Trophoblast cell (in vitro differentiated cells and primary cell): ENCODE data around the gene NDUFA1.

Experiments
- DNase-seq, 2 donors: peaks; one replicate each; pipeline ENCODE4 v3.0.0-alpha.2; 2016
- H2AFZ ChIP-seq: 2 replicates; pipeline ENCODE4 v1.6.1; 2013; ENCODE audit warnings: low read length, moderate library complexity, mild to moderate bottlenecking; ENCODE audit not compliant: insufficient read depth, poor library complexity
- H2AK5ac ChIP-seq: 2 replicates; pipeline ENCODE4 v1.6.1; 2013; ENCODE audit warnings: mild to moderate bottlenecking, low read length
- H2BK120ac ChIP-seq: 2 replicates; pipeline ENCODE4 v1.6.1; 2013; ENCODE audit warnings: low read length, mild to moderate bottlenecking, moderate library complexity; ENCODE audit not compliant: insufficient read depth, poor library complexity
- H2BK12ac ChIP-seq: 2 replicates; pipeline ENCODE4 v1.6.1; 2013; ENCODE audit warnings: mild to moderate bottlenecking, low read length, moderate library complexity
- H2BK5ac ChIP-seq: 2 replicates; pipeline ENCODE4 v1.6.1; 2013; ENCODE audit warnings: low read length, low read depth, moderate library complexity, mild to moderate bottlenecking; ENCODE audit not compliant: poor library complexity
- H3K14ac ChIP-seq: 2 replicates; pipeline ENCODE4 v1.6.1; 2013; ENCODE audit warnings: mild to moderate bottlenecking, low read length
- H3K18ac ChIP-seq: 2 replicates; pipeline ENCODE4 v1.6.1; 2013; ENCODE audit warnings: mild to moderate bottlenecking, low read length
- H3K23ac ChIP-seq: 2 replicates; pipeline ENCODE4 v1.6.1; 2013; ENCODE audit warnings: low read length
- H3K27ac ChIP-seq: 2 replicates; pipeline ENCODE4 v1.5.1; 2013; ENCODE audit warnings: low read depth, mild to moderate bottlenecking, inconsistent platforms, low read length, moderate library complexity
- H3K27me3 ChIP-seq: 2 replicates; pipeline ENCODE4 v1.6.1; 2013; ENCODE audit warnings: inconsistent platforms, mild to moderate bottlenecking, low read length, moderate library complexity; ENCODE audit not compliant: insufficient read depth
- H3K36me3 ChIP-seq, 2 experiments: 1 replicate in 1 of 2; 2 replicates in 1 of 2; pipeline ENCODE4 v1.6.1; 2013; ENCODE audit warnings: low read length in 2 of 2, mild to moderate bottlenecking in 2 of 2, moderate library complexity in 1 of 2; ENCODE audit not compliant: insufficient read depth in 2 of 2, control insufficient read depth in 1 of 2
- H3K4ac ChIP-seq: 2 replicates; pipeline ENCODE4 v1.6.1; 2013; ENCODE audit warnings: low read depth, mild to moderate bottlenecking, low read length, moderate library complexity
- H3K4me1 ChIP-seq, 2 experiments: 1 replicate in 1 of 2; 2 replicates in 1 of 2; pipeline ENCODE4 v1.6.1; 2013; ENCODE audit warnings: low read length in 2 of 2, mild to moderate bottlenecking in 2 of 2, moderate library complexity in 1 of 2; ENCODE audit not compliant: insufficient read depth in 2 of 2, control insufficient read depth in 1 of 2
- H3K4me2 ChIP-seq: 2 replicates; pipeline ENCODE4 v1.6.1; 2013; ENCODE audit warnings: inconsistent platforms, mild to moderate bottlenecking, low read length, moderate library complexity
- H3K4me3 ChIP-seq: 2 replicates; pipeline ENCODE4 v1.5.1; 2013; ENCODE audit warnings: mild to moderate bottlenecking, low read depth, low read length, inconsistent platforms
- H3K79me1 ChIP-seq: one replicate; pipeline ENCODE4 v1.6.1; 2013; ENCODE audit warnings: low read length
- H3K79me2 ChIP-seq: 2 replicates; pipeline ENCODE4 v1.6.1; 2013; ENCODE audit warnings: low read length, mild to moderate bottlenecking; ENCODE audit not compliant: control insufficient read depth, insufficient read depth, poor library complexity
- H3K9ac ChIP-seq: 2 replicates; pipeline ENCODE4 v1.6.1; 2013; ENCODE audit warnings: mild to moderate bottlenecking, low read length
- H3K9me3 ChIP-seq: 2 replicates; pipeline ENCODE4 v1.6.1; 2013; ENCODE audit warnings: low read depth, mild to moderate bottlenecking, control low read depth, inconsistent platforms, low read length; ENCODE audit not compliant: insufficient read depth
- H4K12ac ChIP-seq: 2 replicates; pipeline ENCODE4 v1.6.1; 2013; ENCODE audit warnings: low read depth, mild to moderate bottlenecking, low read length, moderate library complexity
- H4K8ac ChIP-seq: 2 replicates; pipeline ENCODE4 v1.6.1; 2013; ENCODE audit warnings: low read depth, mild to moderate bottlenecking, low read length, moderate library complexity
- H4K91ac ChIP-seq: one replicate; pipeline ENCODE4 v1.6.1; 2013; ENCODE audit warnings: low read depth, mild to moderate bottlenecking, low read length, moderate library complexity
- WGBS: extraction: QIAGEN DNeasy Blood & Tissue Kit; methylation state at CpG from one replicate; pipeline ENCODE4 v1.1.7; 2013; ENCODE audit warnings: missing lambda C conversion rate; ENCODE audit not compliant: insufficient read length, insufficient coverage; ENCODE audit errors: extremely low coverage; 5-methylcytosine and 5-hydroxymethylcytosine counted together

Gene NDUFA1

GRCh38 chrX:119895843-119896326, 24.3 kb downstream of the NDUFA1 start, which contains the start of gene AKAP14:
TSS of gene AKAP14 (plus strand) at chrX:119895893. CDS start at chrX:119903224, 7,331 bp downstream.
- no CpG with 5 or more reads among the region's 4 CpGs for WGBS
- no peak within 1 kb of the TSS for H2BK12ac ChIP-seq

GRCh38 chrX:119899125-119899524, 27.5 kb downstream of the NDUFA1 start:
- Histone ChIP-seq H3K4ac (no peak overlapping the region), H3K79me2 (no peaks in the 10 kb centered on the region), H3K27me3 (no peaks in the 10 kb centered on the region), H3K27ac (no peak overlapping the region), H2BK12ac (no peak overlapping the region), H3K18ac (no peak overlapping the region), H3K9me3 (no peaks in the 10 kb centered on the region), H3K4me1 (peaks cover 0 to 3% of the 10 kb centered on the region in 2 experiments), H4K91ac (no peak overlapping the region), H3K23ac (no peak overlapping the region), H3K9ac (no peak overlapping the region), H2BK120ac (no peak overlapping the region), H3K79me1 (no peaks in the 10 kb centered on the region), H2AFZ (no peak overlapping the region), H4K8ac (no peak overlapping the region), H3K4me2 (no peak overlapping the region), H3K14ac (no peak overlapping the region), H2AK5ac (no peak overlapping the region), H2BK5ac (no peak overlapping the region), H4K12ac (no peak overlapping the region), H3K4me3 (no peak overlapping the region), H3K36me3 (no peaks in the 10 kb centered on the region)
- DNase-seq: no peak
- no CpG with 5 or more reads among the region's 2 CpGs for WGBS

More at GRCh38 chrX:119895843-119896326, 24.3 kb downstream of the NDUFA1 start, which contains the start of gene AKAP14:
- H2BK5ac ChIP-seq: no peak within 1 kb of the TSS
- H3K4me3 ChIP-seq: no peak within 1 kb of the TSS
- no peak within 1 kb of the TSS for H4K8ac ChIP-seq
- H2AFZ ChIP-seq: no peak within 1 kb of the TSS
- no peaks in the 10 kb centered on the region for H3K27me3 ChIP-seq
- peaks cover 4 to 6% of the 10 kb centered on the region in 2 experiments for H3K4me1 ChIP-seq
- H3K79me1 ChIP-seq: peaks cover 9% of the 10 kb centered on the region
- DNase-seq: no peak
- H3K4me2 ChIP-seq: no peak within 1 kb of the TSS
- no peak within 1 kb of the TSS for H2BK120ac ChIP-seq
- H3K27ac ChIP-seq: no peak within 1 kb of the TSS
- H4K91ac ChIP-seq: no peak within 1 kb of the TSS
- H3K23ac ChIP-seq: no peak within 1 kb of the TSS
- H2AK5ac ChIP-seq: no peak within 1 kb of the TSS
- H4K12ac ChIP-seq: no peak within 1 kb of the TSS
- no peaks in the 10 kb centered on the region for H3K36me3 ChIP-seq
- H3K14ac ChIP-seq: no peak within 1 kb of the TSS
- no peak within 1 kb of the TSS for H3K18ac ChIP-seq
- H3K9me3 ChIP-seq: no peaks in the 10 kb centered on the region
- no peak within 1 kb of the TSS for H3K4ac ChIP-seq
- no peak within 1 kb of the TSS for H3K9ac ChIP-seq
- H3K79me2 ChIP-seq: no peaks in the 10 kb centered on the region

- Histone ChIP-seq H2BK12ac (no peak overlapping the region), H4K12ac (no peak overlapping the region), H3K23ac (no peak overlapping the region), H3K79me1 (no peaks in the 10 kb centered on the region), H3K4me2 (no peak overlapping the region), H3K27ac (no peak overlapping the region), H2AK5ac (no peak overlapping the region), H3K18ac (no peak overlapping the region), H3K14ac (no peak overlapping the region), H3K9ac (no peak overlapping the region), H4K91ac (no peak overlapping the region), H2BK5ac (no peak overlapping the region), H4K8ac (no peak overlapping the region), H3K9me3 (no peaks in the 10 kb centered on the region), H3K79me2 (no peaks in the 10 kb centered on the region), H3K27me3 (no peaks in the 10 kb centered on the region), H2BK120ac (no peak overlapping the region), H3K4me1 (no peaks in the 10 kb centered on the region), H3K4ac (no peak overlapping the region), H3K4me3 (no peak overlapping the region), H3K36me3 (no peaks in the 10 kb centered on the region), H2AFZ (no peak overlapping the region)
- no peak for DNase-seq
- WGBS: no CpG with 5 or more reads among the region's 1 CpG
Measured at GRCh38 chrX:119900976-119901375, 29.3 kb downstream of the NDUFA1 start.

GRCh38 chrX:119916310-119916709, 44.7 kb downstream of the NDUFA1 start:
- H3K27me3 ChIP-seq: no peaks in the 10 kb centered on the region
- no peak overlapping the region for H4K12ac ChIP-seq
- H4K91ac ChIP-seq: no peak overlapping the region
- no CpG with 5 or more reads among the region's 5 CpGs for WGBS
- no peak overlapping the region for H3K27ac ChIP-seq
- H3K4me2 ChIP-seq: no peak overlapping the region
- no peak overlapping the region for H2AK5ac ChIP-seq
- no peak overlapping the region for H3K14ac ChIP-seq
- H3K79me1 ChIP-seq: no peaks in the 10 kb centered on the region
- H2BK5ac ChIP-seq: no peak overlapping the region
- no peak overlapping the region for H3K4ac ChIP-seq
- no peak overlapping the region for H2BK120ac ChIP-seq
- H3K79me2 ChIP-seq: no peaks in the 10 kb centered on the region
- no peak overlapping the region for H2AFZ ChIP-seq
- H3K18ac ChIP-seq: no peak overlapping the region
- no peak overlapping the region for H3K4me3 ChIP-seq
- no peak overlapping the region for H3K9ac ChIP-seq
- H3K9me3 ChIP-seq: no peaks in the 10 kb centered on the region
- DNase-seq: no peak
- no peak overlapping the region for H2BK12ac ChIP-seq
- no peaks in the 10 kb centered on the region for H3K4me1 ChIP-seq
- no peak overlapping the region for H4K8ac ChIP-seq
- H3K23ac ChIP-seq: no peak overlapping the region
- no peaks in the 10 kb centered on the region for H3K36me3 ChIP-seq
